ENCODE results near the gene RPL39L. TPM values are rescaled to one million over a fixed set of nuclear protein-coding genes. Genes with fewer than 3 reads are reported as not detected.

Gene RPL39L
- total RNA-seq, 6 experiments from 2014 or later = 6.5 to 20.0 (median 18.0) TPM

DNA sequence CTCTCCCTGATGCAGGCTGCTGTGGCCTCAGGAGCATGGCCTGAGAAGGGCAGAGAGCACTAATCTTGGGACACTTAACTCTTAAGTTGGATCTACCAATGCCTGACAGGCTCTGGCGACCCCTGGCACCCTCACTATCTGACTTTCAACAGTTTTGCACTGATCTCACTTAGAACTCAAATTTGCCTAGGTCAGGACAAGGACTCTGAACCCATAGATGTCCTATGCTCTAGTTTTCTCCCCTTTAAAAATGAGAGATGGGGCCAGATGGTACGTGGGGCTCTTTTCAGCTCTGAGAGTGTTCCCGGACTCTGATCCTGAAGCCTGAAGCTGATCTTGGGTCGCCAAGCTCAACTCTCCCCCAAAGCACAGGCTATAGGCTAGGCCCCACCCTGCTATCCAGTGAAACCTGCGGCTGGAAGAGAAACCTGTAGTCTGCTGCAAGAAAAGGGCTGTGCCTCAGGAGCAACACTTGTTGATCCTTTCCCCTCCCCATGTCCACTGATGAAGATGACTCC is 65.7 kb downstream of the RPL39L start:
- TF ChIP-seq, protein P1, sequence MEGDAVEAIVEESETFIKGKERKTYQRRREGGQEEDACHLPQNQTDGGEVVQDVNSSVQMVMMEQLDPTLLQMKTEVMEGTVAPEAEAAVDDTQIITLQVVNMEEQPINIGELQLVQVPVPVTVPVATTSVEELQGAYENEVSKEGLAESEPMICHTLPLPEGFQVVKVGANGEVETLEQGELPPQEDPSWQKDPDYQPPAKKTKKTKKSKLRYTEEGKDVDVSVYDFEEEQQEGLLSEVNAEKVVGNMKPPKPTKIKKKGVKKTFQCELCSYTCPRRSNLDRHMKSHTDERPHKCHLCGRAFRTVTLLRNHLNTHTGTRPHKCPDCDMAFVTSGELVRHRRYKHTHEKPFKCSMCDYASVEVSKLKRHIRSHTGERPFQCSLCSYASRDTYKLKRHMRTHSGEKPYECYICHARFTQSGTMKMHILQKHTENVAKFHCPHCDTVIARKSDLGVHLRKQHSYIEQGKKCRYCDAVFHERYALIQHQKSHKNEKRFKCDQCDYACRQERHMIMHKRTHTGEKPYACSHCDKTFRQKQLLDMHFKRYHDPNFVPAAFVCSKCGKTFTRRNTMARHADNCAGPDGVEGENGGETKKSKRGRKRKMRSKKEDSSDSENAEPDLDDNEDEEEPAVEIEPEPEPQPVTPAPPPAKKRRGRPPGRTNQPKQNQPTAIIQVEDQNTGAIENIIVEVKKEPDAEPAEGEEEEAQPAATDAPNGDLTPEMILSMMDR (IDR thresholded peaks at IDR 0.05) = no peak
- H3K4me3 Mint-ChIP-seq = no peak overlapping the region
- peaks cover 11% of the 10 kb centered on the region for H3K9me3 Mint-ChIP-seq
- 0 out of 2 replicates have a peak, but pooled peaks cover 6% of the 10 kb centered on the region for H3K36me3 Mint-ChIP-seq (ENCODE audit: low read depth)
- no peaks in the 10 kb centered on the region for H3K4me1 Mint-ChIP-seq (ENCODE audit: low read depth)
- no peak for DNase-seq
- H3K27ac Mint-ChIP-seq = no peak overlapping the region
- H3K27me3 Mint-ChIP-seq (ENCODE audit: insufficient read depth) = peaks cover 14% of the 10 kb centered on the region

DNA sequence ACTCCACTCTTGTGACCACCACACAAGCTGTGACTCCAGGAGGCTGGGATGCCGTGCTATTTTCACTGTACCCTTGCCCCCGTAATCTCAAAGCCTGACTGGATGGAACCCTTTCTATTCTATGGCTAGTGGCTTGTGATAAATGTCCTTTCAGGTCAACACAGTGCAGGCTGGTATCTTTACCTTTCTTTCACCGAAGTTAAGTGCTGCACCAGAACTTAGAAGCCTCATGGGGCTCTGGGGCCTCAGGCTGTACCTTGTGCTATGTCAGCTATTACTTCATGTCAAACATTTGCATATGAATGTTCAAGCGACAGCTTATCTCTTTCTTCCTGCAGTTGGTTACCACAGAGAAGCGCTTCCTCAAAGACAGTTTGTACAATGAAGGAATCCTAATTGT is 66.8 kb downstream of the RPL39L start:
- Mint-ChIP-seq H3K27me3 (ENCODE audit: insufficient read depth) (peaks cover 14% of the 10 kb centered on the region), H3K27ac (no peak overlapping the region)
- TF ChIP-seq, protein P1 (IDR thresholded peaks at IDR 0.05) = no peak

DNA sequence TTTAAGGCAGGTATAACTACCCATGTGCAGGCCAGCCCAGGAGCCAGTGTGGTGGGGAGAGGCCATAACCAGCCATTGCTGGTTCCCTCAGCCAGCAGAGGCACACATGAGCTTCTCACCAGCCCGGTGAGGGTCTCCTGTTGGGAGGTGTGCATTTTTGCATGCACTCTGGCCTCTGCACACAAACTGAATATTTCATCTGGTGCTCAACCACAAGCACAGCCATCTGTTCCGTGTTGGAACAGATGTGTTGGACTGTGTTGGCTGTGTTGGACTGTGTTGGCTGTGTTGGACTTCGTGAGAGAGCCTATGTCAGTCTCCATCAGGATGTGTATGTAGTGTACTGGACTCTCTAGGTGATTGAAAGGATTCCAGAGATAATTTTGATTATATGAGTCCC is 67.2 kb downstream of the RPL39L start:
- Mint-ChIP-seq H3K9me3 (peaks cover 11% of the 10 kb centered on the region), H3K36me3 (ENCODE audit: low read depth) (0 out of 2 replicates have a peak, but pooled peaks cover 6% of the 10 kb centered on the region), H3K27ac (no peak overlapping the region), H3K27me3 (ENCODE audit: insufficient read depth) (peaks cover 14% of the 10 kb centered on the region), H3K4me1 (ENCODE audit: low read depth) (no peaks in the 10 kb centered on the region), H3K4me3 (no peak overlapping the region)
- DNase-seq = no peak
- TF ChIP-seq, protein P1 (IDR thresholded peaks at IDR 0.05) = no peak

More for the DNA sequence above, 66.8 kb downstream of the RPL39L start:
- no peak for DNase-seq
- Mint-ChIP-seq H3K4me1 (ENCODE audit: low read depth) (no peaks in the 10 kb centered on the region), H3K4me3 (no peak overlapping the region), H3K36me3 (ENCODE audit: low read depth) (0 out of 2 replicates have a peak, but pooled peaks cover 6% of the 10 kb centered on the region), H3K9me3 (peaks cover 11% of the 10 kb centered on the region)

Other genes with a start within 250 kb of the RPL39L start
- gene ST6GAL1, start 209.0 kb downstream of the RPL39L start, total RNA-seq (2021; fragmentation: NEBNext Ultra II Directional; extraction: Animal tissue kit (Norgen Biotek cat#: 25700)) = 1 to 10 TPM in 5 of 6 experiments, under 1 TPM in 1; 0.88 to 2.6 (median 1.9) TPM
- gene RTP1, start 58.0 kb upstream of the RPL39L start, total RNA-seq (2021; fragmentation: NEBNext Ultra II Directional; extraction: Animal tissue kit (Norgen Biotek cat#: 25700)) = not detected
- 100 to 1,000 TPM in 3 of 6 experiments, 10 to 100 TPM in 3; 31.5 to 133 (median 101) TPM for gene MASP1, start 152.2 kb upstream of the RPL39L start, total RNA-seq (2021; fragmentation: NEBNext Ultra II Directional; extraction: Animal tissue kit (Norgen Biotek cat#: 25700))
- gene RTP4, start 228.9 kb upstream of the RPL39L start, total RNA-seq (2021; fragmentation: NEBNext Ultra II Directional; extraction: Animal tissue kit (Norgen Biotek cat#: 25700)) = under 1 TPM in 1 of 6 experiments, not detected in 5; 0.13 TPM